Measurements from ENCODE around the gene AKR7A3. TPM values are rescaled to one million over a fixed set of nuclear protein-coding genes. Genes with fewer than 3 reads are reported as not detected.
"Not testable (repeated sequence)": the region's sequence is repeated elsewhere in the genome, so short reads cannot be mapped to it uniquely, and the experiment has no call there.

Gene AKR7A3
- total RNA-seq, 1 donor: 0.36 TPM

DNA sequence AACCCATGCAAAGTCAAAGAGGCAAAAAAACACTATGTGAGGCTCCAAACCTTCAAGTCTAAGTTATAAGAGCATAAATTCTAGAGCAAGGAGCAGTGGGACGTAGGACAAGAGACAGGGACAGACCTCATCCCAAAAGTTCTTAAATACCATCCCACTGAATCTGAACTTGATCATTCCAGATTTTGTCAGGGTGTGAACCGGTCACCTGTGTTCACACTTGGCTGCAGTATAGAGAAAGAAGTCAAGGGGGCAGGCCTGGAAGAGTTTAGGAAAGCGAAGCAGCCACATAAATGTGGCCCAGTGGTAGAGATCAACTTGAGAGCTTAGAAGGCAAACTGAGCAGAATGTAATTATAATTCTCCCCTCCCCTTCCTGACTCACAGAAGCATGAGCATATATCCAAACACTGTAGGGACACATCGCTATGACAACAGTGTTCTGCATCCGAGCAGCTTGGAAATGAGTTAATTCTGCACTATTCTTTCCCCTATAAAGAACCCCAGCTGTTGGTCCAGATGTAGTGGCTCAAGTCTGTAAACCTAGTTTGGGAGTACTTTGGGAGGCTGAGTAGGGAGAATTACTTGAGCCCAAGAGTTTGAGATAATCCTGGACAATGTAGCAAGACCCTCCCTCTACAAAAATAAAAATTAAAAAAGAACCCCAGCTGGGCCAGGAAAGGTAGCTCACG, 20.7 kb upstream of the AKR7A3 start:
- peak; percentile 62 for DNase-seq (ENCODE audit: low read depth)
- H3K4me3 ChIP-seq (ENCODE audit: low read depth, low read length): no peak overlapping the region
- TF ChIP-seq, protein P1, sequence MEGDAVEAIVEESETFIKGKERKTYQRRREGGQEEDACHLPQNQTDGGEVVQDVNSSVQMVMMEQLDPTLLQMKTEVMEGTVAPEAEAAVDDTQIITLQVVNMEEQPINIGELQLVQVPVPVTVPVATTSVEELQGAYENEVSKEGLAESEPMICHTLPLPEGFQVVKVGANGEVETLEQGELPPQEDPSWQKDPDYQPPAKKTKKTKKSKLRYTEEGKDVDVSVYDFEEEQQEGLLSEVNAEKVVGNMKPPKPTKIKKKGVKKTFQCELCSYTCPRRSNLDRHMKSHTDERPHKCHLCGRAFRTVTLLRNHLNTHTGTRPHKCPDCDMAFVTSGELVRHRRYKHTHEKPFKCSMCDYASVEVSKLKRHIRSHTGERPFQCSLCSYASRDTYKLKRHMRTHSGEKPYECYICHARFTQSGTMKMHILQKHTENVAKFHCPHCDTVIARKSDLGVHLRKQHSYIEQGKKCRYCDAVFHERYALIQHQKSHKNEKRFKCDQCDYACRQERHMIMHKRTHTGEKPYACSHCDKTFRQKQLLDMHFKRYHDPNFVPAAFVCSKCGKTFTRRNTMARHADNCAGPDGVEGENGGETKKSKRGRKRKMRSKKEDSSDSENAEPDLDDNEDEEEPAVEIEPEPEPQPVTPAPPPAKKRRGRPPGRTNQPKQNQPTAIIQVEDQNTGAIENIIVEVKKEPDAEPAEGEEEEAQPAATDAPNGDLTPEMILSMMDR (IDR thresholded peaks at IDR 0.05; ENCODE audit: insufficient read depth, low read length): no peak

DNA sequence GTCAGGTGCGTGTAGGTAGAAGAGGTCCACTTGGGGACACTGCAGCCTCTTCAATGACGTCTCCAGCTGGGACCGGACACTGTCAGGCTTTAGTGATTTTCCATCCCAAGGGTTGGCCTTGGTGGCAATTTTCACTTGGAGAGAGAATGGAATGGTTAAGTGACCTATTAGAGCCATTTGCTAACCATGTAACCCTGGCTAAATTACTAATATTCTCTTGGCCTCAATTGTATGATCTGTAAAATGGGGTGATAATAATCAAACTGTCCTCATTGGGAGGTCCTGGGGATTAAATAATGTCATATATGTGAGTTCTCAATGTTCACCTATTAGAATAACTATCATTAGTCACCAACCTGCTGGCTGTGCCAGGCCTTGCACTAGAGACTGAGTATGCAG, 19.9 kb upstream of the AKR7A3 start:
- TF ChIP-seq, protein P1 (IDR thresholded peaks at IDR 0.05; ENCODE audit: insufficient read depth, low read length): no peak
- no peak for DNase-seq (ENCODE audit: low read depth)
- H3K4me3 ChIP-seq (ENCODE audit: low read depth, low read length): no peak overlapping the region

DNA sequence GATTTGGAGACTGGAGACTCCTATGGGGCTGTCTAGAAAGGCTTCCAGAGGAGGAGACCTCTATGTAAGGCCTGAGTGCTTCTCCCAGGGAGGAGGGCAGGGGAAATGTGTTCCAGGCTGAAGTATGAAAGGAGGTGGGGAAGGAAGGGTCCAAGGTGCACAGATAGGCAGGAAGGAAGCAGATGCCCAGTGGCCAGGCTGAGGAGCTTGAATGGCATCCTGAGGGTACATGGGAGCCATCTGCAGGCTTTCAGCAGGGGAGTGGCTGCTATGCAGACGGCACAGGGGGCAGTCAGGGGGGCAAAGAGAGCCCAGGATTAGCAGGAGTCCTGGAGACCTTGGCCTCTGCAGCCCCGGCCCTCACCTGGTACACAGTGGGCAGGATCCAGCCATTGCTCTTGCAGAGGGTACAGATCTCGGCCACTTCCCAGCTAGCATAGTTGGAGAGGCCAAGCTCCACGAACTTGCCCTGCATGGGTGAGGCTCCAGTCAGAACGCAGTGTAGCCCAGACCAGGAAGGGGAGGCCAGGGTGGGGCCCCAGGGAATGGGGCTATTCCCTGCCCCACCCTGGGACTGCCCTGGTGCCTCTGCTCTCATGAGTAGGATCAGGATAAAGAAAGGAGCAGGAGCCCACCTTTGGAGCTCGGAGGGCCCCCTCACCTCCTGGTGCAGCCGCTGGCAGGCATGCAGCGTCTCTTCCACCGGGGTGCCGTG, 19.4 kb upstream of the AKR7A3 start:
- no peak overlapping the region for H3K4me3 ChIP-seq (ENCODE audit: low read depth, low read length)
- no peak for DNase-seq (ENCODE audit: low read depth)
- TF ChIP-seq, protein P1 (IDR thresholded peaks at IDR 0.05; ENCODE audit: insufficient read depth, low read length): no peak

DNA sequence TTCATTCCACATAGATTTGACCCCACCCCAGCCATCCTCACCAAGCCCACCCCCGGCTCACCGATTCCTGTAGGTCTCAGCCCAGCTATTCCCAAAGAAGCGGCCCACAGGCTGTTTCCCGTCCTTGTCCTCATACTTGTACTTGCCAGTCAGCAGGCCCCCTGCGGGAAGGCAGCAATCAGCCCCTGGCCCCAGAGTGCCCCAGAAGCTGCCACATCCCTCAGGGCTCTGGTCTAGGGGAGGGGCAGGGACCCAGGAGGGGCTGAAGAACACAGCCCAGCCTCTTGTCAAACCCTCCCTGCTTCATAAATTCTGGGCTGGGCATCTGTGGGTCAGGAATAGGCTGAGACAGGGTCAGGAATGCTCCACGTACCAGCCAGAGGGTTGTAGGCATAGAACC, 18.4 kb upstream of the AKR7A3 start:
- TF ChIP-seq, protein P1 (IDR thresholded peaks at IDR 0.05; ENCODE audit: insufficient read depth, low read length): no peak

DNA sequence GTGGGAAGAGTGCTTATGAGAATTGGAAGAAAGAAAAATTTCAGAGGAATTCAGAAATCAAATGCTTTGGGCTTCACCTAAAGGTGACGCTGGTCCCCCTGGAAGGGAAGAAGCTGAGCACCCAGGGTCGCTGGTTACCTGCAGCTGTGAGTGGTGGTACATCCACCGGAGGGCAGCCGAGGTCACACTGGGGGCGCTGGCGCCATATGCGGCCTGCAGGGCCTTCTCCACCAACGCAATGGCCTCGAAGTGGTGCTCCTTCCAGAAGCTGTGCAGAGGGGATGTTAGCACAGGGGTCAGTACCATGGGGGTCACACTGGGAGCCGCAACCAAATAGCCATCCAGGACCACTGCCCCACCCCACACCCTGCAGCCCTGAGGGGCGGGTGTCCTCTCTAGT, 17.3 kb upstream of the AKR7A3 start:
- TF ChIP-seq, protein P1 (IDR thresholded peaks at IDR 0.05; ENCODE audit: insufficient read depth, low read length): no peak
- no peak for DNase-seq (ENCODE audit: low read depth)
- H3K4me3 ChIP-seq (ENCODE audit: low read depth, low read length): no peak overlapping the region

More for the DNA sequence above, 18.4 kb upstream of the AKR7A3 start:
- no peak overlapping the region for H3K4me3 ChIP-seq (ENCODE audit: low read depth, low read length)
- DNase-seq (ENCODE audit: low read depth): no peak

DNA sequence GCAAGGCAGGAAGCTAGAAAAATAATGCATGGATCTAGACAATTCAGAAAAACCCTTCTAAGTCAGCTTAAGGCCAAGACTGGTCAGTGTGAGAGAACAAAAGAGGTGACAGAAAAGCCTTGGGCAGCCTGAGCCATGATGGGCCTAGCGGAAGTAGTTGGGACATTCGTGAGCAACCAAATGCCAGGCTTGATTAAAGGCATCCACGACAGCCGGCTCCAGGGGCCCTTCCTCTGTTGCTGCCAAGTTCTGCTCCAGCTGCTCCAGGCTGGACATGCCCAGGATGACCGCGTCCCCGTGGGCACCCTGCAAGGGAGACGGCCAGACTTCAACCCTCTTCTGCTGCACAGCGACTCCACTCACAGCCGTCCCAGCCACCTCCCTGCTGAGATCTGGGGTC, 15.5 kb upstream of the AKR7A3 start:
- not testable (repeated sequence) for DNase-seq (ENCODE audit: low read depth); H3K4me3 ChIP-seq (ENCODE audit: low read depth, low read length)

DNA sequence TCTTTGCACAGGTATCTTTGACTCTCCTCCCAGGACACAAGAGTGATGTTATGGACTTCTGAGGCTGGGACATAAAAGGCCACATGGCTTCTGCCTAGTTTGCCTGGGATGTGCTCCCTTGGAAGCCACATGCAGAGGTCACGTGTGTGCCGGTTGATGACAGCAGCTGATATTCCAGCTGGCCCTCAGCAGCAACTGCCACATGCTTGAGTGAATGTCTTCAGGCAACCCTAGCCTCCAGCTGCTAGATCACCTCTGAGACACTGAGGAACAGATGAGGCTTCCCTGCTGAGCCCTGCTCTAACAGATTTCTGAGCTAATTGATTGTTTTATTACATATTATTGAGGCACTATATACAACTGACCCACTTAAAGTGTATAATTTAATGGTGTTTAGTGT, 11.6 kb upstream of the AKR7A3 start:
- TF ChIP-seq, protein P1 (IDR thresholded peaks at IDR 0.05; ENCODE audit: insufficient read depth, low read length): no peak
- DNase-seq (ENCODE audit: low read depth): no peak
- no peak overlapping the region for H3K4me3 ChIP-seq (ENCODE audit: low read depth, low read length)

Data from fibroblast of the aortic adventitia (primary cell).